Colonic mucosa (tissue), 4 donors: ENCODE data around the gene MIEF2. TPM values are rescaled to one million over a fixed set of nuclear protein-coding genes. Genes with fewer than 3 reads are reported as not detected.

Experiments
- DNase-seq: peaks from one replicate; pipeline ENCODE4 v3.0.0-alpha.2; 2020
- H3K27ac ChIP-seq: fragments of 200-600 bp; one replicate; pipeline ENCODE4 v1.8.0; 2021
- H3K27me3 ChIP-seq: fragments of 200-600 bp; one replicate; pipeline ENCODE4 v1.8.0; 2021
- H3K36me3 ChIP-seq: fragments of 200-600 bp; one replicate; pipeline ENCODE4 v1.8.0; 2021
- H3K4me1 ChIP-seq: fragments of 200-600 bp; one replicate; pipeline ENCODE4 v1.8.0; 2021; ENCODE audit warnings: mild to moderate bottlenecking
- H3K4me3 ChIP-seq: fragments of 200-600 bp; one replicate; pipeline ENCODE4 v1.8.0; 2021
- H3K9ac ChIP-seq, 2 donors: one replicate each; pipeline ENCODE4 v1.7.0; 2013; ENCODE audit warnings: control low read depth in 2 of 2, low read depth in 2 of 2, low read length in 2 of 2
- H3K9me3 ChIP-seq: fragments of 200-600 bp; one replicate; pipeline ENCODE4 v1.8.0; 2021
- intact Hi-C: fragments of 100-400 bp; cut with DNase I; formaldehyde crosslinking; loops from one replicate; pipeline ENCODE4 v1.14.1; 2022
- total RNA-seq, 2 donors: library from RNA; stranded (reverse); fragmentation: NEBNext Ultra II Directional in 1 of 2; extraction: Animal tissue kit (Norgen Biotek cat#: 25700) in 1 of 2; gene quantifications; one replicate each; pipeline ENCODE4 v1.2.1, GENCODE V29; 2021
- TF ChIP-seq, protein P1 (sequence below): fragments of 200-600 bp; IDR thresholded peaks from one replicate; pipeline ENCODE4 v1.8.0; 2022; ENCODE audit warnings: antibody characterized with exemption, mild to moderate bottlenecking
- donor health status: healthy.
- donor health status: DM: no; HTN: no; CAD: no.
- donor health status: DM: no; HTN: no; CAD: no.

Gene MIEF2
- total RNA-seq, 2 donors from 2014 or later: 13.2 to 15.3 TPM

DNA sequence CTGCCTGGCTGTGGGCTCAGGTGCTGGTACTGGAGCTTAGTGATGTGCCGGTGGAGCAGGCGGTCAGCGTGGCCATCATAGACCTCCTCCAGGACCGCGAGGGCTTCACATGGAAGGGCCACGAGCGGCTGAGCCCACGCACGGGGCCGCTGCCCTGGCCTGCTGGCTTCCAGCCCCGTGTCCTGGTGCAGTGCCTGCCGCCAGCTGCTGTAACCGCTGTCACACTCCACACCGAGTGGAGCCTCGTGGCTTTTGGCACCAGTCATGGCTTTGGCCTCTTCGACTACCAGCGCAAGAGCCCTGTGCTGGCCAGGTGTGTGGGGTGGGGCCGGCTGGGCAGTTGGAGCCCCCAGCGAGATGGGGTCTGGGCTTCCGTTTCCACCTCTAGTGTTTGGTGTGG is 23.0 kb upstream of the MIEF2 start:
- DNase-seq: no peak
- Histone ChIP-seq H3K4me1 (no peaks in the 10 kb centered on the region), H3K9me3 (no peaks in the 10 kb centered on the region), H3K36me3 (no peaks in the 10 kb centered on the region), H3K4me3 (no peak overlapping the region), H3K27ac (no peak overlapping the region), H3K27me3 (no peaks in the 10 kb centered on the region), H3K9ac (no peak overlapping the region)
- intact Hi-C loops: no loop called here
- TF ChIP-seq, protein P1, sequence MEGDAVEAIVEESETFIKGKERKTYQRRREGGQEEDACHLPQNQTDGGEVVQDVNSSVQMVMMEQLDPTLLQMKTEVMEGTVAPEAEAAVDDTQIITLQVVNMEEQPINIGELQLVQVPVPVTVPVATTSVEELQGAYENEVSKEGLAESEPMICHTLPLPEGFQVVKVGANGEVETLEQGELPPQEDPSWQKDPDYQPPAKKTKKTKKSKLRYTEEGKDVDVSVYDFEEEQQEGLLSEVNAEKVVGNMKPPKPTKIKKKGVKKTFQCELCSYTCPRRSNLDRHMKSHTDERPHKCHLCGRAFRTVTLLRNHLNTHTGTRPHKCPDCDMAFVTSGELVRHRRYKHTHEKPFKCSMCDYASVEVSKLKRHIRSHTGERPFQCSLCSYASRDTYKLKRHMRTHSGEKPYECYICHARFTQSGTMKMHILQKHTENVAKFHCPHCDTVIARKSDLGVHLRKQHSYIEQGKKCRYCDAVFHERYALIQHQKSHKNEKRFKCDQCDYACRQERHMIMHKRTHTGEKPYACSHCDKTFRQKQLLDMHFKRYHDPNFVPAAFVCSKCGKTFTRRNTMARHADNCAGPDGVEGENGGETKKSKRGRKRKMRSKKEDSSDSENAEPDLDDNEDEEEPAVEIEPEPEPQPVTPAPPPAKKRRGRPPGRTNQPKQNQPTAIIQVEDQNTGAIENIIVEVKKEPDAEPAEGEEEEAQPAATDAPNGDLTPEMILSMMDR: no peak

DNA sequence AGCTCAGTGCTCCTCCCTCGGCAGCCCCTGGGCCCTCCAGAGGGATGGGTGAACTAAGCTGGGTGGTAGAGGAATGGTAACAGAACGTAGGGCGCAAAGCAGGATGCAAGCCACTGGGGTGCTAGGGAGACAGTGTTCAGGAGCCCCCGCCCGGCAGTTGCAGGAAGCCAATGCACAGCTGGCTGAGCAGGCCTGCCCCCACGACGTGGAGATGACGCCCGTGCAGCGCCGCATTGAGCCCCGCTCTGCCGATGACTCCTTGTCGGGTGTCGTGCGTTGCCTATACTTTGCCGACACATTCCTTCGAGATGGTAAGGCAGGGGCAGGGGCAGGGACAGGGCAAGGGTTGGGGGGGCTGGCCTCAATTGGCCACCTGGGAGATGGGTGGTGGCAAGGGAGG is 22.2 kb upstream of the MIEF2 start:
- no peaks in the 10 kb centered on the region for H3K4me1 ChIP-seq
- H3K36me3 ChIP-seq: no peaks in the 10 kb centered on the region
- no peak overlapping the region for H3K4me3 ChIP-seq
- no peak overlapping the region for H3K9ac ChIP-seq
- TF ChIP-seq, protein P1: no peak
- DNase-seq: no peak
- no peak overlapping the region for H3K27ac ChIP-seq
- H3K9me3 ChIP-seq: no peaks in the 10 kb centered on the region
- H3K27me3 ChIP-seq: no peaks in the 10 kb centered on the region
- intact Hi-C loops: no loop called here

DNA sequence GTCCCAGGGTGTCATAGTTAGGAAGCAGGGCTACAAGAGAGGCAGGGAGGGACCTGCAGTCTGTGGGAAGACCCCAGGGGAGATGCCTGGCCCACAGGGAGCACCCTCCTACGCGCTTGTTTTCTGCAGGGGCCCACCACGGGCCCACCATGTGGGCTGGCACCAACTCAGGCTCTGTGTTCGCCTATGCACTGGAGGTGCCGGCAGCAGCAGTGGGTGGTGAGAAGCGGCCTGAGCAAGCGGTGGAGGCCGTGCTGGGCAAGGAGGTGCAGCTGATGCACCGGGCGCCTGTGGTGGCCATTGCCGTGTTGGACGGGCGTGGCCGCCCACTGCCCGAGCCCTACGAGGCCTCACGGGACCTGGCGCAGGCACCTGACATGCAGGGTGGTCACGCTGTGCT is 20.0 kb upstream of the MIEF2 start:
- Histone ChIP-seq H3K27ac (no peak overlapping the region), H3K9me3 (no peaks in the 10 kb centered on the region), H3K4me1 (no peaks in the 10 kb centered on the region), H3K4me3 (no peak overlapping the region), H3K9ac (no peak overlapping the region), H3K27me3 (no peaks in the 10 kb centered on the region), H3K36me3 (peaks cover 8% of the 10 kb centered on the region)
- no peak for DNase-seq
- TF ChIP-seq, protein P1: no peak
- intact Hi-C loops: no loop called here

DNA sequence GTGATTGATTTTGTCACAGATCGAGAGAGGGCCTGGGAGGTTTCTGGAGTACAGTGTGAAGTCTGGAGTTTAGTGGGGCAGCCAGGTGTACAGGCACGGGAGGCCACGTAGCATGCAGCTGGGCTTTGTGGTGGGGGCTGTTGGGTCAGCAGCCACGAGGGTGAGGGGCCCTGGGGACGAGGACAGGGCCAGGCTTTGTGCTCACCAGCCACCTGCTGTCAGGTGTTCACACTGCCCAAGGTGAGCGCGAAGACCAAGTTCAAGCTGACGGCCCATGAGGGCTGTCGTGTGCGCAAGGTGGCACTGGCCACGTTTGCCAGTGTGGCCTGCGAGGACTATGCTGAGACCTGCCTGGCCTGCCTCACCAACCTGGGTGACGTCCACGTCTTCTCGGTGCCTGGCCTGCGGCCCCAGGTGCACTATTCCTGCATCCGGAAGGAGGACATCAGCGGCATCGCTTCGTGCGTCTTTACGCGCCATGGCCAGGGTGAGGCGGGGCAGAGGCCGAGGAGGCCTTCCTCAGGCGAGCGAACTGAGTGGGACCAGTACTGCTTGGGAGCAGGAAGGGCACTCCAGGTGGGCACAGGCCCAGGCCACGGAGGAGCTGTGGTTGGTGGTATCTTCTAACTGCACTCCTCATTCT is 19.1 kb upstream of the MIEF2 start:
- intact Hi-C loops: no loop called here
- no peak for DNase-seq
- peaks cover 15% of the 10 kb centered on the region for H3K36me3 ChIP-seq
- no peak overlapping the region for H3K9ac ChIP-seq
- no peak overlapping the region for H3K27ac ChIP-seq
- H3K4me3 ChIP-seq: no peak overlapping the region
- H3K4me1 ChIP-seq: no peaks in the 10 kb centered on the region
- H3K27me3 ChIP-seq: no peaks in the 10 kb centered on the region
- TF ChIP-seq, protein P1: no peak
- H3K9me3 ChIP-seq: no peaks in the 10 kb centered on the region

DNA sequence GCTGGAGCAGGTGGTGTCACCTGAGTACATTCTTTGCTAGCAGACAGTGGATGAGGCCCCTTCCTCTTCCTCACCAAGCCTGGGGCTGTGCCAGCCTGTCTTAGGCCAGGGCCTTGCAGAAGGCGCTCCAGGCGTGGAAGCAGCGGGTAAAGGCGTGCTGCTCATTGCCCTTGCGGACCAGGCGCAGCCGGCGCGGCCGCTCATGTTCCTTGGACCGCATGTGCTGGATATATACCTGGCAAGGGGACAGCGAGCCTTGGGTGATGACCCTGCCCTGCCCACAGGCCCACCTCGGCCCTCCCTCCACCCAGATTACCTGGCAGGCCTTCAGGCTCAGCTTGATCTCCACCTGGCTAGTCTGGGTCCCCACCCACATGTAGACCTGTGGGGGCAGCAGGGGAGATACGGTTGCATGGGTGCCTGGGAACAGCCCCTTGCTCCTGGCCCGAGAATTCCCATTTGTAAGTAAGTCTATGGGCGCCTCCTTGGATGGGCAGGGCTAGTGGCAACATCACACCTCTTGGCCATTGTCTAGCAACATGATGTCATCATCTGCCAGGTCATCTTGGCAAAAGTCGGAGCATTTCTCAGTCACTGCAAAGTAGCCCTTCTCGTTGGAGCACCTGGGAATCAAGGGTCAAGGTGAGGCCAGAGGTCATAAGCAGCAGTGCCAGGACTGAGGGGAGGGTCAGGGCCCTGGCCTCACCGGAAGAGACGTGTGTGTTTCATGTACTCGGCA is 15.3 kb upstream of the MIEF2 start:
- intact Hi-C loops: loop anchor here (5.0 kb wide), 1 partner anchor 72 kb away; the partner anchor contains the start of gene SMCR8
- Histone ChIP-seq H3K9ac (no peak overlapping the region), H3K27me3 (no peaks in the 10 kb centered on the region), H3K4me3 (no peak overlapping the region), H3K36me3 (peaks cover 15% of the 10 kb centered on the region), H3K27ac (no peak overlapping the region), H3K9me3 (no peaks in the 10 kb centered on the region), H3K4me1 (no peaks in the 10 kb centered on the region)
- no peak for DNase-seq
- TF ChIP-seq, protein P1: no peak
